Fibroblast of villous mesenchyme (primary cell): ENCODE results near the gene PIH1D1. TPM values are rescaled to one million over a fixed set of nuclear protein-coding genes. Genes with fewer than 3 reads are reported as not detected.

Source experiments
- DNase-seq: peaks from one replicate; pipeline ENCODE4 v3.0.0-alpha.2; 2010; ENCODE audit warnings: low read depth
- H3K4me3 ChIP-seq: 2 replicates; pipeline ENCODE4 v1.5.1; 2011; ENCODE audit warnings: low read depth, mild to moderate bottlenecking, low read length
- CTCF ChIP-seq: IDR thresholded peaks from 2 replicates; pipeline ENCODE4 v1.5.1; 2012; ENCODE audit warnings: low read depth, mild to moderate bottlenecking, low read length; ENCODE audit not compliant: insufficient read depth
- total RNA-seq: library from RNA; depleted of rRNA; stranded (reverse); fragments of >200 nt; gene quantifications from 2 replicates; pipeline ENCODE4 v1.2.3, GENCODE V29; 2012

Gene PIH1D1
- total RNA-seq, 1 donor = 91.1 TPM

- no peak for DNase-seq
Observed at GRCh38 chr19:49418511-49418910, 33.1 kb downstream of the PIH1D1 start.

DNA sequence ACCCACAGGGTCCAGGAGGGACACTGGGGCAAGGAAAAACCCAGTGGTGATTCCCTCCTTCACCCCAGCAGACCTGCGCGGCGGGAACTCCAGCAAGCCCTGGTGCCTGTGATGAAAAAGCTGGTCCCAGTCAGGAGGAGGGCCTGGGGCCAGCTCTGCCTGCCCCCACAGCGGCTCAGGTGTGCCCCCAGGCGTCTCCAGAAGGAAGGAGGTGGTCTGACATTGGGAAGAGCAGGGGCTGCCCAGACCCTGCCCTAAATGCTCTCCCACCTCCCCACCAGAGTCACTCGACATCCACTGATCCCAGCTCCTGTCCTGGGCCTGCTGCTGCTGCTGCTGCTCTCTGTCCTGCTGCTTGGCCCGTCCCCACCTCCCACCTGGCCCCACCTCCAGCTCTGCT, 34.5 kb downstream of the PIH1D1 start:
- DNase-seq = no peak

More at GRCh38 chr19:49418511-49418910, 33.1 kb downstream of the PIH1D1 start:
- H3K4me3 ChIP-seq = no peak overlapping the region
- TF ChIP-seq CTCF = no peak

GRCh38 chr19:49415810-49416200, 35.8 kb downstream of the PIH1D1 start:
- H3K4me3 ChIP-seq = no peak overlapping the region
- DNase-seq = no peak
- no peak for TF ChIP-seq CTCF

More for the DNA sequence above, 34.5 kb downstream of the PIH1D1 start:
- H3K4me3 ChIP-seq = no peak overlapping the region
- no peak for TF ChIP-seq CTCF

DNA sequence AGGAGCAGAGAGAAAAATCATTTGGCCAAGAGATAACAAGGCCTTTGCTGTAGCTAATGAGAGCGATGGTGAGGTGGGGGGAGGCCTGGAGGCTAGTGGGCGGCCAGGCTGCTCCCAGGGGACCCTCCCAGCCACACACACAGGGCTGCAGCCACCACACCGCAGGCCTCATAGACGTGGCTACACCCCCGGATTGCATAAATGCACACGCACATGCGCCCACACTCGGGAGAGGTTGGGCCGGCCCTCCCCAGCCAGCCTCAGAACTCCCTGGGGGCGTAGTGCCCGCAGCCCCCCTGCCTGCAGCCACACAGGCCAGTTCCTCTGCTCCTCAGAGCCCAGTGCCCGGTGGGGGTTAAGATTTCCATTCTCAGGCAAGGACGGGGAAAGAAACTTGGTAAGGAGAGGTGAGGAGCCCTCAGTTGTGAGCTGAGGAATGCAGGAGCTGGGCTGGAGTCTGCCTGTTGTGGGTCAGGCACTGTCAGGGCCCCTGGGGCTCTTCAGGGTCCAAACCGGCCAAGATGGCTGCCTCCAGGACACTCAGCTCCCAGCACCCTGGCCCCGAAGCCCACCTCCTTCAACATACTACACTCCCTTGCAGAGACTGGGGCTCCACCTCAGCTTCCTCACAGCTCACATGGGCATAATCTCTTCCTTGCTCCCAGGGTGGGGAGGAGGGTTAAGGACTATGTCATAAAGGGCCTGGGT, 36.4 kb downstream of the PIH1D1 start:
- no peak overlapping the region for H3K4me3 ChIP-seq
- no peak for TF ChIP-seq CTCF
- DNase-seq = peak; percentile 28

- no peak for TF ChIP-seq CTCF
- no peak overlapping the region for H3K4me3 ChIP-seq
- DNase-seq = no peak
Observed at GRCh38 chr19:49414256-49414655, 37.4 kb downstream of the PIH1D1 start.

DNA sequence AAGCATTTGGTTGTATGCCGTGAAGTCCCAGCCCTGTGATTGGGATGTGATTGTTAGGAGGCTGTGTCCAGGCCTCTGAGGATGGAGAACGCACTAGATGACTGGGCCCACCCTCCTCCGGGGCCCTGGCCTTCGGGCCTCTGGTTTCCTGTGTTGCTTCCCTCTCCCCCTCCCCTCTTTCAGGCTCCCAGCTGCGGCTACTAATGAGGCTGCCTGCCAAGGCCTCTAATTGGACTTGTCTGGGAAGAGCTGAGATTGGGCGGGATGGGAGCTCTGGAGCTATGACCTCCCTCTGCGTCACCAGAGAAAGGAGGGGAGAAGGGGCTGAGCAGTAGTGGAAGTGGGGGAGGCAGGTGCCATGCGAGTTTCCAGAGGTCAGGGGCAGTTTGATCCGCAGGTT, 38.3 kb downstream of the PIH1D1 start:
- no peak for TF ChIP-seq CTCF
- no peak overlapping the region for H3K4me3 ChIP-seq
- DNase-seq = no peak
